Hindlimb muscle (tissue), 1 donor: ENCODE results near the gene SPART. TPM values are rescaled to one million over a fixed set of nuclear protein-coding genes. Genes with fewer than 3 reads are reported as not detected.
A peak's percentile ranks its signal among the peaks of the same experiment; 100 is the strongest.
"Not testable (repeated sequence)": the region's sequence is repeated elsewhere in the genome, so short reads cannot be mapped to it uniquely, and the experiment has no call there.

Experiments used
- DNase-seq: peaks from one replicate; pipeline ENCODE4 v3.0.0-alpha.2; 2013
- polyA plus RNA-seq: library from polyadenylated mRNA; unstranded; fragments of 120-200 nt; gene quantifications from one replicate; pipeline ENCODE4 v1.2.1, GENCODE V29; 2013; ENCODE audit not compliant: insufficient read length

The SPART gene
- polyA plus RNA-seq, 1 donor: 55.0 TPM

GRCh38 chr13:36353001-36353400 is 6.8 kb upstream of the SPART start:
- no peak for DNase-seq

GRCh38 chr13:36352350-36352749 is 6.2 kb upstream of the SPART start:
- DNase-seq: no peak

- no peak for DNase-seq
Observed at GRCh38 chr13:36347531-36348210, 1.5 kb upstream of the SPART start.

- peak; percentile 88 for DNase-seq
Observed at GRCh38 chr13:36345438-36346221, 564 bp downstream of the SPART start.

GRCh38 chr13:36344886-36345437 is 1.2 kb downstream of the SPART start:
- DNase-seq: no peak

GRCh38 chr13:36344173-36344572 is 2.0 kb downstream of the SPART start:
- no peak for DNase-seq

GRCh38 chr13:36343766-36344165 is 2.4 kb downstream of the SPART start:
- no peak for DNase-seq

GRCh38 chr13:36342715-36343114 is 3.5 kb downstream of the SPART start:
- no peak for DNase-seq

- no peak for DNase-seq
Observed at GRCh38 chr13:36341718-36342117, 4.5 kb downstream of the SPART start.

GRCh38 chr13:36339600-36340155 is 6.5 kb downstream of the SPART start:
- DNase-seq: no peak

GRCh38 chr13:36337938-36338641 is 8.1 kb downstream of the SPART start:
- no peak for DNase-seq

- no peak for DNase-seq
Observed at GRCh38 chr13:36332986-36333385, 13.2 kb downstream of the SPART start.

GRCh38 chr13:36332255-36332654 is 13.9 kb downstream of the SPART start:
- not testable (repeated sequence) for DNase-seq

GRCh38 chr13:36331280-36331679 is 14.9 kb downstream of the SPART start:
- DNase-seq: no peak

GRCh38 chr13:36329361-36329760 is 16.8 kb downstream of the SPART start:
- no peak for DNase-seq

GRCh38 chr13:36328821-36329220 is 17.4 kb downstream of the SPART start:
- no peak for DNase-seq

- DNase-seq: no peak
Observed at GRCh38 chr13:36325912-36326311, 20.3 kb downstream of the SPART start.

GRCh38 chr13:36324881-36325280 is 21.3 kb downstream of the SPART start:
- DNase-seq: not testable (repeated sequence)

- no peak for DNase-seq
Observed at GRCh38 chr13:36323951-36324566, 22.1 kb downstream of the SPART start.

GRCh38 chr13:36323408-36323807 is 22.8 kb downstream of the SPART start:
- DNase-seq: no peak

GRCh38 chr13:36319793-36320192 is 26.4 kb downstream of the SPART start:
- not testable (repeated sequence) for DNase-seq
